ENCODE data around the gene STRN3.
A peak's percentile ranks its signal among the peaks of the same experiment; 100 is the strongest.

The STRN3 gene

DNA sequence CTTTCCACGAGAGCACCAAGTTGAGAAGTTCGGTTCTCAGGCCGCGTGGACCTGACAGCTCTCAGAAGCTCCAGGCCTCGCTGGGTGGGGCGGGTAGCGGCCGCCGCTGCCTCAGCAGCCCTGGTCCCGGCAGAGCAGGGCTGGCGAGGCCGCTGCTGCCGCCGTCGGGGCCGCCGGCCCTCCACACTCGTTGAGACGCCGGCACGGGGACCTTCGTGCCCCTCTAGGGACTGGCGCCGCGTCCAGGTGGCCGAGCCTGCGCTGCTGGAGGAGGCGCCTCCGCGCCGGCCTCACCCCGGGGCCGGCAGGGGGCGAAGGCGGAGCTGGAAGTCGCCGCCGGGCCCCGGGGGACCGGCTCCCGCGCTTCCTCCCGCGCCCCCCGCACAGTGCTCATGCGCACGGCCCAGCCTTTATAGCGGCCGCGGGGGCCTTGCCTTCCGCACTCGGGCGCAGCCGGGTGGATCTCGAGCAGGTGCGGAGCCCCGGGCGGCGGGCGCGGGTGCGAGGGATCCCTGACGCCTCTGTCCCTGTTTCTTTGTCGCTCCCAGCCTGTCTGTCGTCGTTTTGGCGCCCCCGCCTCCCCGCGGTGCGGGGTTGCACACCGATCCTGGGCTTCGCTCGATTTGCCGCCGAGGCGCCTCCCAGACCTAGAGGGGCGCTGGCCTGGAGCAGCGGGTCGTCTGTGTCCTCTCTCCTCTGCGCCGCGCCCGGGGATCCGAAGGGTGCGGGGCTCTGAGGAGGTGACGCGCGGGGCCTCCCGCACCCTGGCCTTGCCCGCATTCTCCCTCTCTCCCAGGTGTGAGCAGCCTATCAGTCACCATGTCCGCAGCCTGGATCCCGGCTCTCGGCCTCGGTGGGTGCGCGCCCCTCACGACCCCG lies 151.8 kb downstream of the STRN3 start, which contains the start of gene COCH:
COCH (plus strand) TSS at position 440 of the 879 bp plus-strand sequence; CDS start at position 820, 380 bp downstream.
- Histone ChIP-seq H3F3A (ENCODE audit: control insufficient read depth, insufficient read depth) (peaks cover 9% of the 10 kb centered on the region; the same call in 1 of the 2 replicates), H4K20me1 (ENCODE audit: control insufficient read depth, insufficient read depth, low read depth, low read length) (no peaks in the 10 kb centered on the region), H3K4me2 (ENCODE audit: low read length) (peak within 1 kb of the TSS; percentile 76), H3K27me3 (ENCODE audit: control insufficient read depth, low read length) (no peaks in the 10 kb centered on the region), H3K79me2 (ENCODE audit: control insufficient read depth, low read length) (peaks cover 36% of the 10 kb centered on the region), H3K4me1 (ENCODE audit: control insufficient read depth, low read length) (peaks cover 30% of the 10 kb centered on the region), H3K36me3 (ENCODE audit: control insufficient read depth, low read length) (peaks cover 42% of the 10 kb centered on the region), H3K9me2 (replicated peaks; ENCODE audit: control insufficient read depth, low read length) (no peaks in the 10 kb centered on the region), H3K4me3 (ENCODE audit: low read length) (peak within 1 kb of the TSS; percentile 96), H3K27ac (ENCODE audit: low read depth, low read length) (peak within 1 kb of the TSS; percentile 47), H3K9me3 (ENCODE audit: control insufficient read depth, insufficient read depth, low read length) (no peaks in the 10 kb centered on the region)
- TF ChIP-seq, protein P1, sequence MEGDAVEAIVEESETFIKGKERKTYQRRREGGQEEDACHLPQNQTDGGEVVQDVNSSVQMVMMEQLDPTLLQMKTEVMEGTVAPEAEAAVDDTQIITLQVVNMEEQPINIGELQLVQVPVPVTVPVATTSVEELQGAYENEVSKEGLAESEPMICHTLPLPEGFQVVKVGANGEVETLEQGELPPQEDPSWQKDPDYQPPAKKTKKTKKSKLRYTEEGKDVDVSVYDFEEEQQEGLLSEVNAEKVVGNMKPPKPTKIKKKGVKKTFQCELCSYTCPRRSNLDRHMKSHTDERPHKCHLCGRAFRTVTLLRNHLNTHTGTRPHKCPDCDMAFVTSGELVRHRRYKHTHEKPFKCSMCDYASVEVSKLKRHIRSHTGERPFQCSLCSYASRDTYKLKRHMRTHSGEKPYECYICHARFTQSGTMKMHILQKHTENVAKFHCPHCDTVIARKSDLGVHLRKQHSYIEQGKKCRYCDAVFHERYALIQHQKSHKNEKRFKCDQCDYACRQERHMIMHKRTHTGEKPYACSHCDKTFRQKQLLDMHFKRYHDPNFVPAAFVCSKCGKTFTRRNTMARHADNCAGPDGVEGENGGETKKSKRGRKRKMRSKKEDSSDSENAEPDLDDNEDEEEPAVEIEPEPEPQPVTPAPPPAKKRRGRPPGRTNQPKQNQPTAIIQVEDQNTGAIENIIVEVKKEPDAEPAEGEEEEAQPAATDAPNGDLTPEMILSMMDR (IDR thresholded peaks at IDR 0.05; ENCODE audit: low read depth, low read length, poor library complexity, severe bottlenecking), result peak; percentile 39
- TF ChIP-seq EZH2phosphoT487 (IDR thresholded peaks at IDR 0.05; ENCODE audit: borderline replicate concordance, low read length), result no peak

DNA sequence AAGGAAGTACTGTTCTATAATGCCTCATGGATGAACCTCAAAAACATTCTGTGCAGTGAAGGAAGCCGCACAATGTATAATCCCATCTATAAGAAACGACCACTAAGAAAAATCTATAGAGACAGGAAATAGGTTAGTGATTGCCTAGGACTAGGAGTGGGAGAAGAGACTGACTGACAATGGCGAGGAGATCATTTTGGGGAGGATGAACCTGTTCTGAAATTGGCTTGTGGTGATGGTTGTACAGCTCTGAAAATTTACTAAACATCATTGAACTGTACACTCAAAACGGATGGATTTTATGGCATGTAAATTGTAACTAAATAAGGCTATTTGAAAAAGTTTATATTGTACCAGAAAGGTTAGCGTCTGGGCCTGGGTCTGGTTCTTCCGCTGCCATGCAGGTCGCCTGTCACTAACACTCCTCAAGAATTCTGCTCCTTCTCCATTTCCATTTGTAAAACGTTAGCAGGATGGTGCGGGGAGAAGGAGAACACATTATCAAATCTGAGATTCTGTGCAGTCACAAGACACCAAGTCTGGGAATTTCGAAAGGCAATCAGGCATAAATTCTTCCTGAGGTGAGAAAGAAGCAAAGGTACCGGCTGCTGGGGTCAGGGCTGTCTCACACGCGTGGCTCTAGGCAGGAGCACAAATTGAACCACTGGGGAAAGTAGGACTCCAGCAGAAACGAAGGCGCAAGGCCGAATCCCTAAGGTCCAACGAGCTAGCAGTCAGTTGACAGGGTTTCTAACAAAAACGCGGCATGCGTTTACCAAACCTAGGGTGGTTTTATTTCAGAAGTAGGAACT lies 152.7 kb downstream of the STRN3 start:
- Histone ChIP-seq H3K9me2 (replicated peaks; ENCODE audit: control insufficient read depth, low read length) (no peaks in the 10 kb centered on the region), H3K4me2 (ENCODE audit: low read length) (peak overlapping the region; percentile 76), H3K36me3 (ENCODE audit: control insufficient read depth, low read length) (peaks cover 34% of the 10 kb centered on the region), H3K9me3 (ENCODE audit: control insufficient read depth, insufficient read depth, low read length) (no peaks in the 10 kb centered on the region), H4K20me1 (ENCODE audit: control insufficient read depth, insufficient read depth, low read depth, low read length) (no peaks in the 10 kb centered on the region), H3K4me1 (ENCODE audit: control insufficient read depth, low read length) (peaks cover 30% of the 10 kb centered on the region), H3K4me3 (ENCODE audit: low read length) (peak overlapping the region; percentile 96), H3F3A (ENCODE audit: control insufficient read depth, insufficient read depth) (peaks cover 9% of the 10 kb centered on the region; the same call in 1 of the 2 replicates), H3K27ac (ENCODE audit: low read depth, low read length) (no peak overlapping the region), H3K79me2 (ENCODE audit: control insufficient read depth, low read length) (peaks cover 36% of the 10 kb centered on the region), H3K27me3 (ENCODE audit: control insufficient read depth, low read length) (no peaks in the 10 kb centered on the region)
- TF ChIP-seq EZH2phosphoT487 (IDR thresholded peaks at IDR 0.05; ENCODE audit: borderline replicate concordance, low read length), result no peak
- TF ChIP-seq, protein P1 (IDR thresholded peaks at IDR 0.05; ENCODE audit: low read depth, low read length, poor library complexity, severe bottlenecking), result no peak

DNA sequence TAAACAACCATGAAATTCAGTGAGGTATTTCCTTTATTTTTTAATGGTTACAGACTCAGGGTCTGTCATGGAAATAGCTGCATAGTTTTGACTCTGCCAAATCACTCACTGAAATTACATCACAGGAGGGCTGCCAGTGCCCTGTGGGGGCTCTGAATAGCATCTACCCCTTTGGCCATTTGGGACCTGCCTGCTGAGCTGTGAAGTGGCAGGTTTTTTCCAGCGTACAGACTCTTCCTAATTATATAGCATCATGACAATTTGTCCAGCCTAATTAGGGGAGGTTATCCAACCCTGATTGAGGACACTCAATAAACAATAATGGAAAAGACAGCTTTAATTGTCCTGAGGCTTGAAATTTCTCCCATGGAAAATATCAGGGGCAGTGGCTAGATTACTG lies 153.6 kb downstream of the STRN3 start:
- Histone ChIP-seq H3K9me2 (replicated peaks; ENCODE audit: control insufficient read depth, low read length) (no peaks in the 10 kb centered on the region), H3K27ac (ENCODE audit: low read depth, low read length) (no peak overlapping the region), H3K27me3 (ENCODE audit: control insufficient read depth, low read length) (no peaks in the 10 kb centered on the region), H4K20me1 (ENCODE audit: control insufficient read depth, insufficient read depth, low read depth, low read length) (no peaks in the 10 kb centered on the region), H3K4me3 (ENCODE audit: low read length) (no peak overlapping the region), H3F3A (ENCODE audit: control insufficient read depth, insufficient read depth) (peaks cover 9% of the 10 kb centered on the region; the same call in 1 of the 2 replicates), H3K4me1 (ENCODE audit: control insufficient read depth, low read length) (peaks cover 28% of the 10 kb centered on the region), H3K79me2 (ENCODE audit: control insufficient read depth, low read length) (peaks cover 31% of the 10 kb centered on the region), H3K36me3 (ENCODE audit: control insufficient read depth, low read length) (peaks cover 25% of the 10 kb centered on the region), H3K4me2 (ENCODE audit: low read length) (no peak overlapping the region), H3K9me3 (ENCODE audit: control insufficient read depth, insufficient read depth, low read length) (no peaks in the 10 kb centered on the region)
- no peak for TF ChIP-seq EZH2phosphoT487 (IDR thresholded peaks at IDR 0.05; ENCODE audit: borderline replicate concordance, low read length)
- TF ChIP-seq, protein P1 (IDR thresholded peaks at IDR 0.05; ENCODE audit: low read depth, low read length, poor library complexity, severe bottlenecking), result no peak
